Testis (tissue), 2 donors: ENCODE measurements around the gene LYSMD1.

Experiments
- CTCF ChIP-seq, 3 experiments: fragments of 450-650 bp in 2 of 3; fragments of 200-600 bp in 1 of 3; sonication (generic) in 1 of 3; IDR thresholded peaks; one replicate each; pipeline ENCODE4 v1.5.1; 2016 to 2019; ENCODE audit warnings: antibody characterized with exemption in 3 of 3, mild to moderate bottlenecking in 2 of 3, moderate library complexity in 1 of 3
- POLR2A ChIP-seq: fragments of 450-650 bp; IDR thresholded peaks from one replicate; pipeline ENCODE4 v1.6.1; 2017; ENCODE audit warnings: antibody characterized with exemption, mild to moderate bottlenecking, moderate library complexity

- TF ChIP-seq CTCF (IDR thresholded peaks at IDR 0.05) (no peak), POLR2A (no peak)
Measured at GRCh38 chr1:151210830-151211229, 45.1 kb upstream of the LYSMD1 start.
